ENCODE results near the gene MAML3.

MAML3 gene

GRCh38 chr4:140123666-140124377, 30.2 kb downstream of the MAML3 start:
- no peak for DNase-seq

GRCh38 chr4:140122891-140123290, 31.1 kb downstream of the MAML3 start:
- no peak for DNase-seq

- no peak for DNase-seq
Observed at GRCh38 chr4:140121646-140122045, 32.3 kb downstream of the MAML3 start.

- DNase-seq, result no peak
Observed at GRCh38 chr4:140118931-140119640, 34.9 kb downstream of the MAML3 start.

- DNase-seq, result no peak
Observed at GRCh38 chr4:140117947-140118346, 36.0 kb downstream of the MAML3 start.

- no peak for DNase-seq
Observed at GRCh38 chr4:140116442-140117104, 37.4 kb downstream of the MAML3 start.

GRCh38 chr4:140115140-140115539, 38.8 kb downstream of the MAML3 start:
- DNase-seq, result no peak

GRCh38 chr4:140113653-140114052, 40.3 kb downstream of the MAML3 start:
- DNase-seq, result no peak

GRCh38 chr4:140112576-140112975, 41.4 kb downstream of the MAML3 start:
- no peak for DNase-seq

GRCh38 chr4:140111256-140111655, 42.7 kb downstream of the MAML3 start:
- DNase-seq, result no peak

GRCh38 chr4:140110542-140111215, 43.3 kb downstream of the MAML3 start:
- DNase-seq, result no peak

- no peak for DNase-seq
Observed at GRCh38 chr4:140109737-140110136, 44.2 kb downstream of the MAML3 start.

- no peak for DNase-seq
Observed at GRCh38 chr4:140109292-140109691, 44.7 kb downstream of the MAML3 start.

- DNase-seq, result no peak
Observed at GRCh38 chr4:140108713-140109230, 45.2 kb downstream of the MAML3 start.

- no peak for DNase-seq
Observed at GRCh38 chr4:140108243-140108642, 45.7 kb downstream of the MAML3 start.

- no peak for DNase-seq
Observed at GRCh38 chr4:140106289-140106844, 47.6 kb downstream of the MAML3 start.

- no peak for DNase-seq
Observed at GRCh38 chr4:140105436-140105835, 48.5 kb downstream of the MAML3 start.

GRCh38 chr4:140103676-140104075, 50.3 kb downstream of the MAML3 start:
- DNase-seq, result peak; percentile 16

GRCh38 chr4:140102421-140102820, 51.6 kb downstream of the MAML3 start:
- DNase-seq, result no peak

GRCh38 chr4:140100771-140101170, 53.2 kb downstream of the MAML3 start:
- DNase-seq, result no peak

GRCh38 chr4:140099983-140100382, 54.0 kb downstream of the MAML3 start:
- no peak for DNase-seq

- DNase-seq, result no peak
Observed at GRCh38 chr4:140098455-140099160, 55.4 kb downstream of the MAML3 start.

All from activated gamma-delta T cell treated with Interleukin-2 at 50 U/mL for 16 hours (primary cell).